Adipocyte (in vitro differentiated cells): ENCODE data around the gene KBTBD8.
A peak's percentile ranks its signal among the peaks of the same experiment; 100 is the strongest.

Experiments
- DNase-seq: peaks from one replicate; pipeline ENCODE4 v3.0.0-alpha.2; 2015; ENCODE audit warnings: low read depth
- H3K27me3 ChIP-seq: replicated peaks from 2 replicates; pipeline ENCODE4 v1.7.0; 2013; ENCODE audit warnings: mild to moderate bottlenecking, low read length, moderate library complexity; ENCODE audit not compliant: control insufficient read depth, insufficient read depth
- H3K36me3 ChIP-seq: 2 replicates; pipeline ENCODE4 v1.7.0; 2013; ENCODE audit warnings: low read length, mild to moderate bottlenecking, moderate library complexity; ENCODE audit not compliant: control insufficient read depth, insufficient read depth, severe bottlenecking
- H3K4me1 ChIP-seq: 2 replicates; pipeline ENCODE4 v1.7.0; 2013; ENCODE audit warnings: mild to moderate bottlenecking, low read length, moderate library complexity; ENCODE audit not compliant: control insufficient read depth, insufficient read depth
- H3K4me3 ChIP-seq: 2 replicates; pipeline ENCODE4 v1.7.0; 2013; ENCODE audit warnings: mild to moderate bottlenecking, low read length, moderate library complexity
- H3K9ac ChIP-seq: 2 replicates; pipeline ENCODE4 v1.7.0; 2013; ENCODE audit warnings: mild to moderate bottlenecking, low read length, moderate library complexity
- H3K9me3 ChIP-seq: 2 replicates; pipeline ENCODE4 v1.7.0; 2013; ENCODE audit warnings: mild to moderate bottlenecking, low read length, moderate library complexity; ENCODE audit not compliant: control insufficient read depth

Gene KBTBD8

DNA sequence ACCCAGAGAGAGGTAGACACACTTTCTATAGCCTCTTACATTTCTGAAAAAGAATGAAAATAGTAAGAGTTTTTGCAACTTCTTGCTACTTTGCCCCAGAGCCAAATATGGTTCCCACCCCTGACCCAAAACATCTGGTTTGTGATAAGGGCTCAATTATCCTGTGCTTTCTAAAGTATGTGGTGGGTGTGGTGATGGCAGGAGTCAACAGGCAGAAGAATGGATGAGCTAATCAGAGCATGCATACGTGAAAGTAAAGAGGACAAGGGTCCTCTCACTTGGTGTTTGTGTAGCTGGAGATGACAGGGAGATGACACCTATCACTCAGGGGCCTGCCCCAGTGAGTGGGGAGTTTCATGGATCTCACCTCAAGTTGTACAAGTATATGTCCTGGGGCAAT lies 19.1 kb downstream of the KBTBD8 start:
- H3K9ac ChIP-seq: no peak overlapping the region
- H3K4me3 ChIP-seq: no peak overlapping the region
- peaks cover 14% of the 10 kb centered on the region for H3K4me1 ChIP-seq
- no peaks in the 10 kb centered on the region for H3K27me3 ChIP-seq
- H3K36me3 ChIP-seq: no peaks in the 10 kb centered on the region
- no peaks in the 10 kb centered on the region for H3K9me3 ChIP-seq
- DNase-seq: peak; percentile 64

DNA sequence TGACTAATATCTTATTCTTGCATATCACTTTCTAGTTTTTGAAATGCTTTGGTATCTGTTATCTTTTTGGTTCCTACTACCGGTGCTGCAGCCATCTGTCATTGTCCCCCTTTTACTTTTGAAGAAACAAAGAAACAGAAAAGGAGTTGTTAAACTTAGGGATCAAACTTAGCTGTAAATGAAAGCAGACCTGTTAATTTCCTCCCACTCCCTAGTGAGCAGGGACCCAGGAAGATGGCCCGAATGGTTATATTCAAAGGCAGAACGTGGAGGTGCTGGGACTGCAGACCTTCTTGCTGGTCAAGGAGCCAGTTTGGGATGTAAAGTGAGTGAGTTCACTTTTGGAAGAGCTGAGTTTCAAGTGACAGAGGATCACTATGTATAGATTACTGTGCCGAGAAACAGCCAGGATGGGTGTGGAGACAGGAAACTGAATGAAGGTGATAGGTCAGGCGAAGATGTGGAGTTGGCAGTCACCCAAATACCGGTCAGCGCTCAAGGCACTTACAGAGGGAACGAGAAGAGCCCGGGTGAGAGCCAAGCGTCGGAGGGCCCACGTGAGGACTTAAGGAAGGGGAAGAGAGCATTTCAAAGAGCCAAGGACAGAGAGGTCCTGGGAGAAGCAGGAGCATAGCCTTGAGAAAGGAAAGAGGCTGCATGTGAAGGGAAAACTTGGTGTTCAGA lies 20.1 kb downstream of the KBTBD8 start:
- H3K9ac ChIP-seq: no peak overlapping the region
- no peak overlapping the region for H3K4me3 ChIP-seq
- H3K36me3 ChIP-seq: no peaks in the 10 kb centered on the region
- H3K4me1 ChIP-seq: peaks cover 14% of the 10 kb centered on the region
- no peaks in the 10 kb centered on the region for H3K9me3 ChIP-seq
- no peak for DNase-seq
- H3K27me3 ChIP-seq: no peaks in the 10 kb centered on the region

DNA sequence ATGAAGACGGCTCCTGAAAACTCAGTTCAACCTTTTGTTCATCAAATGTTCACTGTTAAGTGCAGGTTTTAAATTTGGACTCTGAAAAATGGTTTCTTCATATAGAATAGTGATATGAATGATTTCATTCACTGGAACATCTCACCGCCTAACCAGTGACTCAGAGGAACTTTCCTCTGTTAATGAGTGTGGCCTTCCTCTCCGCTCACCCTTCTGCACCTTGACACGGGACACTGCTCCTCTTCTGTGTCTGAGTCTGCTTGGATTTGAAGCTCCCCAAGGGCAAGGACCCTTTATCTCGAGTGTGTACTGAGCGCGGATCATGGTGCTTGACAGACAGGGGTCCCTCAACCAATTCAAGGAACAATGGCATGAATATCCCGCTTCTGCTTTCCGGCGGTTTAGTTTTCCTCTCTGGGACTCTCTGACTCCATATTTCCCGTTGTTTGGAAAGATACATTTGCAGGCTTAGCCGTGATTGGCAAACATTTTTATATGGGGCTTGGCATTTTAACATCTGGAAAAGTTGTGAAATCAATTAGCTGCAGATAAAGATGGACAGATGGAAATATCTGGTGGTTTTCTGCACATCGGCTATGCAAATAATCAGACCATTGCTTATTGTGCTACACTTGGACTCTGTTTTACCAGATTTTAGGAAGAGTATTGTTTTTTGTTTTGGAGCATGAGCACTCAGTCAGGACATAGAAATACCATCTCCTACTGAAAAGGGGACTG lies 20.9 kb downstream of the KBTBD8 start:
- no peaks in the 10 kb centered on the region for H3K9me3 ChIP-seq
- no peaks in the 10 kb centered on the region for H3K27me3 ChIP-seq
- H3K4me1 ChIP-seq: peaks cover 14% of the 10 kb centered on the region
- H3K9ac ChIP-seq: no peak overlapping the region
- DNase-seq: peak; percentile 19
- no peak overlapping the region for H3K4me3 ChIP-seq
- no peaks in the 10 kb centered on the region for H3K36me3 ChIP-seq

DNA sequence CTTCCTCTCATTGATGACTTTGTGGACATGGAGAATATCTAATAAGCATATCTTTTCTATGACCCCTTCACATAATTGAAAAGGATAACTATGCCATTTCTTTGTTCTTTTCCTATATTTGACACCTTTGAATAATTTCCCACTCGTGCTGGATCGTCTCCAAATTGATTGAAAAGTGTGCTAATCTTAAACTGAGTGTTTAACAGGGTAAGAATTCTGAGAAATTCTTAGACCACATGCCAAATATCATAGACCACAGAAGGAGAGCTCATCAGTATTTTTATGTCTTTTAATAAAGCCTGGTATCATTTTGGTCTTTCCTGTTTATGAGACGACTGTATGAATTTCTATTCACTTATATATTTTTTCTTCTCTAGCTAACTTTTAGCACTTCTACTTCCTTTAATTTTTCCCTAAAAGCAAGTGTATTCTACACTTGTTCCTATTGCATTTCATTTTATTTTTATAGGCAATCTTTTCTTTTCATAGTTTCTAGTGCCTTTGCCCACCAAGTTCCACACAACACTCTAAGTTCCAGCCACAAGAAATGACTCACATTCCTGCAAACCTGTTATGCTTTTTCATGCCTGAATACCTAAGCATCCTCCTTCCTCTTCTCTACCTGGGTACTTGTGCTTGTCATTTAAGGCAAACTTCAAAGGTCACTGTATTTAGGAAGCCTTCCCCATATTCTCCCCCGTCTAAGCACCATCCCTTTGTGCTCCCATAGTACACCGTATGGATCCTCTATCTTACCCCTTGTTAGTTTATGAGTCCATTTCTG lies 30.1 kb downstream of the KBTBD8 start:
- DNase-seq: no peak
- no peak overlapping the region for H3K4me3 ChIP-seq

DNA sequence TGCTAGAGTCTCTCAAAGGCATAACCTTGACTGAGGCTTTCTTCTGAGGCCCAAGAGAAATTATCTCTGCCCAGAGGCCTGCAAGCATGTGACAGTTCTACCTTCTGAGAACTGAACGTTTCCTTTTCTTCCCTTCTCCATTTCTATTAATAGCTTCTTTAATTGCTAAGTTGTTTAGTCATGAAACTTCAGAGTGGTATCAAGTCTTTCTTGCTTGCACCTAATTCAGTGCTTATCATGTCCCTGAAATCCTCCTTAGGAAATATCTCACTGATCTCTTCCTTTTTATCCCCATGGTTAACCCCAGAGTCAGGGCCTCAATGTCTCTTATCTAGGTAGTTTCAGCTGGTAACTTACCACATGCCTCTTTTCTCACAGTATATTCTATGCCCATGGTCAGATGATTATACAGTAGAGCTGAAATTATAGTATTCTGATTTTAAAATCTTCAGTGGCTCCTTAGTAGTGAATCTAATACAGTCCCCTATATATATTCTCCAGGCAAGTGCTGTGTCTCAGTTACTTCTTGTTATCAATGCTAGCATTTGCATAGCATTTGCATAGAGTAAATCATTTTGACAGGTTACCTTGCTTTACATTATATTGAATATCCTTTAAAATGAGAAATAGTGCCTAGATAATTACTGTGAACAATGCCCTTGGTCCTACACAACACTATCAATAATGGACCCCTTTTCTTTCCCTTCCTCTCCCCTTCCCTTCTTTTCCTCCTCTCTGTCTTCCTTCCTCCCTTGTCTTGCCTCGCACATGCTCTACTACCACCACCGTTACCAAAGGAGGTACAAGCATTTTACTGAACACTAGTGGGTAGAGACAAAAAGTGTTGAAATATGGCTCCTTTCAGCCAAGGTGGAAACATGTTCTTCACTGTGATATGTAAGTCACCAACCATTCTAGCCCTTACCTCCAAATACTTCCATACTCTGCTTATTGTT lies 33.0 kb downstream of the KBTBD8 start:
- Histone ChIP-seq H3K27me3 (no peaks in the 10 kb centered on the region), H3K36me3 (no peaks in the 10 kb centered on the region), H3K4me1 (no peaks in the 10 kb centered on the region), H3K9me3 (no peaks in the 10 kb centered on the region), H3K4me3 (no peak overlapping the region), H3K9ac (no peak overlapping the region)
- DNase-seq: no peak

More for the DNA sequence above, 30.1 kb downstream of the KBTBD8 start:
- H3K27me3 ChIP-seq: no peaks in the 10 kb centered on the region
- H3K36me3 ChIP-seq: no peaks in the 10 kb centered on the region
- no peak overlapping the region for H3K9ac ChIP-seq
- no peaks in the 10 kb centered on the region for H3K4me1 ChIP-seq
- no peaks in the 10 kb centered on the region for H3K9me3 ChIP-seq

DNA sequence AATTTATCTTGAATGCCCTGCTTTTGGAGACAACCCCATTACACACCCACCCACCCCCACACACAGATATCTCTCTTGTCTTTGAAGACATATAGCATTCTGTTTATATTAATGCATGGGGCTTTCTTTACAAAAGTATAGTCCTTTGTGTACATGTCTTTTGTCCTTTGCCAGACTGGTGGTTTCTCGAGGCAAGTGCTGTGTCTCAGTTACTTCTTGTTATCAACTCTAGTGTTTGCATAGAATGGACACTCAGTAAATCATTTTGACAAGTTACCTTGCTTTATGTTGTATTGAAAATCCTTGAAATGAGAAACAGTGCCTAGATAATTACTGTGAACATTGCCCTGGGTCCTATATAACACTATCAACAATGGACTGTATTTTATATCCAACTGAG lies 33.9 kb downstream of the KBTBD8 start:
- no peak overlapping the region for H3K9ac ChIP-seq
- no peak overlapping the region for H3K4me3 ChIP-seq
- H3K36me3 ChIP-seq: no peaks in the 10 kb centered on the region
- H3K9me3 ChIP-seq: no peaks in the 10 kb centered on the region
- no peaks in the 10 kb centered on the region for H3K4me1 ChIP-seq
- no peak for DNase-seq
- no peaks in the 10 kb centered on the region for H3K27me3 ChIP-seq

DNA sequence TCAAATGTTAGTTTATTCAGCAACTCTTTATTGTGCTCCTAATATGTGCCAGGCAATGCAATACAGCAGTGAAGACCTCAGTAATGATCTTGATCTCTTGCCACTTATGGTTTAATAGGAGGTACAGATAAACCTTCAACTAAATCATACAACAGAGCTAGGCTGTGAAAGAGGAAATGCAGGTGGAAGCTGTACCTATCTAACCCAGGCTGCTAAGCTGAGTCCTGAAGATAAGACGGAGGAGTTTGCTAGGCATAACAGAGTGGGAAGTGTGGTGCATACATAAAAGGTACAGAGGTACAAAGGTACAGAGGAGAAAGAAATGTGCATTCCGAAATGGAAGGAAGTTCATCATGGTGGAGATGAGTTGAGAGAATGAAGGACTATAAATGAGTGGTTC lies 35.0 kb downstream of the KBTBD8 start:
- no peak for DNase-seq
- Histone ChIP-seq H3K9me3 (no peaks in the 10 kb centered on the region), H3K9ac (no peak overlapping the region), H3K27me3 (no peaks in the 10 kb centered on the region), H3K4me3 (no peak overlapping the region), H3K4me1 (no peaks in the 10 kb centered on the region), H3K36me3 (no peaks in the 10 kb centered on the region)

DNA sequence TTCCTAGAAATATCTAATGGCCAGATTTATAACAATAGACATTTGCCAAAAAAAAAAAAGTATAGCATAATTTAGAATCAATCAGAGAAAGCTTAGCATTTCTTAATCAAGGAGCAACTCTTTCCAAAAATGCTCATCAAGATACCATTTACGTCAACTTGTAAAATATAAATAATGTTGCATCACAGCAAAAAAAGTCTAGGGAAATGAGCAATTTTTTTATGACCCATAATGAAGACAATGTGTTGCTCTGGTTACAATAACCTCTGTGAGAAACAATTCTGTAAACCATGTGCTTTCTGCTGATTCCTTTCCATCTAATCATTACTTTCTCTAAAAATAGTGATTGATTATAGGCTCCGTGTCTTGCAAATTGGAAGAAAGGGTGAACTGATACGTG lies 36.3 kb downstream of the KBTBD8 start:
- peak; percentile 52 for DNase-seq
- Histone ChIP-seq H3K9ac (no peak overlapping the region), H3K36me3 (no peaks in the 10 kb centered on the region), H3K4me3 (no peak overlapping the region), H3K4me1 (no peaks in the 10 kb centered on the region), H3K27me3 (no peaks in the 10 kb centered on the region), H3K9me3 (no peaks in the 10 kb centered on the region)

DNA sequence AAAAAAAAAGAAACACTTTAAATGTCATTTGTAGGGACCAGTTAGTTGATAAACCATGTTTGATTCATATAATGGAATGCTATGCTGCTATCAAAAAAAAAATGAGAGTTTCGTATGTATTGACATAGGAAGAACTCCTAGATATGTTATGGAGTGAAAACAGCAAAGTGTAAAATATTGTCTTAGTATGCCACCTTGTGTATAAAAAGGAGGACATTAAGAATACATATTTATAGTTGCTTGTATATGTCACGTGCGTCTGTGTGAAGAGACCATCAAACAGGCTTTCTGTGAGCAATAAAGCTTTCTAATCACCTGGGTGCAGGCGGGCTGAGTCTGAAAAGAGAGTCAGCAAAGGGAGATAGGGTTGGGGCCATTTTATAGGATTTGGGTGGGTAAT lies 39.5 kb downstream of the KBTBD8 start:
- H3K4me3 ChIP-seq: no peak overlapping the region
- peak; percentile 54 for DNase-seq
- no peak overlapping the region for H3K9ac ChIP-seq
- H3K27me3 ChIP-seq: no peaks in the 10 kb centered on the region
- H3K9me3 ChIP-seq: no peaks in the 10 kb centered on the region
- no peaks in the 10 kb centered on the region for H3K4me1 ChIP-seq
- H3K36me3 ChIP-seq: no peaks in the 10 kb centered on the region

DNA sequence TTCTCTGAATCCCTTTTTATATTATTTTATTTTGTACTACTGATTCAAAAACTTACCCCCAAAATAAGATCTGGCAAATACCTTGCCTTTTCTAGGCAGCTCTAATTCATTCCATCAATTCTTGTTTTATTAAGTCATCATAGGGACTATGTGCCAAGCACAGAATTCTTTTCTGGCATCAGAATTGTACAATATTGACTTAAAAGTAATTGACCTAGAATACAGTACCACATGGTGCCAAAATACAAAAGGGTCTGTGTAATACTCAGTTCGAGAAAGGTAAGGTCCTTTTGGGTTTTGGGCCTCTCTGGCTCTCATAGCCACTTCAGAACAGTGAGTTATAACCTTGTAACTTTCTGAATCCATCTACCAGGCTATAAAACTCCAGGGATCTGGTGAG lies 46.2 kb downstream of the KBTBD8 start:
- peak; percentile 21 for DNase-seq
- H3K27me3 ChIP-seq: no peaks in the 10 kb centered on the region
- H3K4me1 ChIP-seq: peaks cover 9% of the 10 kb centered on the region
- no peak overlapping the region for H3K9ac ChIP-seq
- H3K4me3 ChIP-seq: no peak overlapping the region
- H3K9me3 ChIP-seq: no peaks in the 10 kb centered on the region
- H3K36me3 ChIP-seq: no peaks in the 10 kb centered on the region
